Ishikawa (cell line): ENCODE results near the gene PDE7B.

Experiments used
- CEBPB ChIP-seq: IDR thresholded peaks from 2 replicates; pipeline ENCODE4 v1.6.1; 2012
- CREB1 ChIP-seq: IDR thresholded peaks from 2 replicates; pipeline ENCODE4 v1.6.1; 2012; ENCODE audit warnings: low read depth
- EGR1 ChIP-seq: IDR thresholded peaks from 2 replicates; pipeline ENCODE4 v1.6.1; 2012
- EP300 ChIP-seq: IDR thresholded peaks from 2 replicates; pipeline ENCODE4 v1.6.1; 2012; ENCODE audit warnings: borderline replicate concordance
- FOXM1 ChIP-seq: IDR thresholded peaks from 2 replicates; pipeline ENCODE4 v1.6.1; 2012; ENCODE audit warnings: low read depth, borderline replicate concordance
- MAX ChIP-seq: IDR thresholded peaks from 2 replicates; pipeline ENCODE4 v1.6.1; 2012
- NFIC ChIP-seq: IDR thresholded peaks from 2 replicates; pipeline ENCODE4 v1.6.1; 2012
- RAD21 ChIP-seq: IDR thresholded peaks from 2 replicates; pipeline ENCODE4 v1.6.1; 2012; ENCODE audit warnings: low read depth
- REST ChIP-seq: IDR thresholded peaks from 2 replicates; pipeline ENCODE4 v1.6.1; 2012; ENCODE audit warnings: low read depth, mild to moderate bottlenecking
- TAF1 ChIP-seq: IDR thresholded peaks from 2 replicates; pipeline ENCODE4 v1.6.1; 2012; ENCODE audit warnings: low read depth, mild to moderate bottlenecking
- TCF12 ChIP-seq: IDR thresholded peaks from 2 replicates; pipeline ENCODE4 v1.6.1; 2012; ENCODE audit warnings: low read depth
- TEAD4 ChIP-seq: IDR thresholded peaks from 2 replicates; pipeline ENCODE4 v1.6.1; 2012
- USF1 ChIP-seq: IDR thresholded peaks from 2 replicates; pipeline ENCODE4 v1.6.1; 2012
- YY1 ChIP-seq: IDR thresholded peaks from 2 replicates; pipeline ENCODE4 v1.6.1; 2012; ENCODE audit warnings: low read depth
- ZBTB7A ChIP-seq: IDR thresholded peaks from 2 replicates; pipeline ENCODE4 v1.6.1; 2012; ENCODE audit warnings: low read depth

PDE7B gene

GRCh38 chr6:135888818-135889217, 37.3 kb downstream of the PDE7B start:
- no peak for TF ChIP-seq REST
- no peak for TF ChIP-seq EP300
- no peak for TF ChIP-seq TEAD4
- TF ChIP-seq NFIC: no peak
- no peak for TF ChIP-seq TCF12
- no peak for TF ChIP-seq TAF1
- no peak for TF ChIP-seq CEBPB
- TF ChIP-seq FOXM1: no peak
- no peak for TF ChIP-seq RAD21
- TF ChIP-seq USF1: no peak
- TF ChIP-seq ZBTB7A: no peak
- TF ChIP-seq MAX: no peak
- TF ChIP-seq EGR1: no peak
- TF ChIP-seq CREB1: no peak
- TF ChIP-seq YY1: no peak

GRCh38 chr6:135890876-135891275, 39.4 kb downstream of the PDE7B start:
- no peak for TF ChIP-seq NFIC
- TF ChIP-seq TCF12: no peak
- no peak for TF ChIP-seq RAD21
- TF ChIP-seq YY1: no peak
- no peak for TF ChIP-seq USF1
- TF ChIP-seq CEBPB: no peak
- TF ChIP-seq EGR1: no peak
- TF ChIP-seq ZBTB7A: no peak
- no peak for TF ChIP-seq TAF1
- no peak for TF ChIP-seq FOXM1
- TF ChIP-seq CREB1: no peak
- TF ChIP-seq REST: no peak
- TF ChIP-seq EP300: no peak
- no peak for TF ChIP-seq TEAD4
- no peak for TF ChIP-seq MAX

GRCh38 chr6:135891710-135892109, 40.2 kb downstream of the PDE7B start:
- TF ChIP-seq EGR1 (no peak), REST (no peak), NFIC (no peak), TEAD4 (no peak), USF1 (no peak), YY1 (no peak), ZBTB7A (no peak), RAD21 (no peak), CREB1 (no peak), MAX (no peak), EP300 (no peak), CEBPB (no peak), TAF1 (no peak), TCF12 (no peak), FOXM1 (no peak)
